ENCODE data around the gene ACTR8. TPM values are rescaled to one million over a fixed set of nuclear protein-coding genes. Genes with fewer than 3 reads are reported as not detected.

ACTR8 gene, protein sequence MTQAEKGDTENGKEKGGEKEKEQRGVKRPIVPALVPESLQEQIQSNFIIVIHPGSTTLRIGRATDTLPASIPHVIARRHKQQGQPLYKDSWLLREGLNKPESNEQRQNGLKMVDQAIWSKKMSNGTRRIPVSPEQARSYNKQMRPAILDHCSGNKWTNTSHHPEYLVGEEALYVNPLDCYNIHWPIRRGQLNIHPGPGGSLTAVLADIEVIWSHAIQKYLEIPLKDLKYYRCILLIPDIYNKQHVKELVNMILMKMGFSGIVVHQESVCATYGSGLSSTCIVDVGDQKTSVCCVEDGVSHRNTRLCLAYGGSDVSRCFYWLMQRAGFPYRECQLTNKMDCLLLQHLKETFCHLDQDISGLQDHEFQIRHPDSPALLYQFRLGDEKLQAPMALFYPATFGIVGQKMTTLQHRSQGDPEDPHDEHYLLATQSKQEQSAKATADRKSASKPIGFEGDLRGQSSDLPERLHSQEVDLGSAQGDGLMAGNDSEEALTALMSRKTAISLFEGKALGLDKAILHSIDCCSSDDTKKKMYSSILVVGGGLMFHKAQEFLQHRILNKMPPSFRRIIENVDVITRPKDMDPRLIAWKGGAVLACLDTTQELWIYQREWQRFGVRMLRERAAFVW
- total RNA-seq: 46.1 and 47.3 TPM in 2 replicates

DNA sequence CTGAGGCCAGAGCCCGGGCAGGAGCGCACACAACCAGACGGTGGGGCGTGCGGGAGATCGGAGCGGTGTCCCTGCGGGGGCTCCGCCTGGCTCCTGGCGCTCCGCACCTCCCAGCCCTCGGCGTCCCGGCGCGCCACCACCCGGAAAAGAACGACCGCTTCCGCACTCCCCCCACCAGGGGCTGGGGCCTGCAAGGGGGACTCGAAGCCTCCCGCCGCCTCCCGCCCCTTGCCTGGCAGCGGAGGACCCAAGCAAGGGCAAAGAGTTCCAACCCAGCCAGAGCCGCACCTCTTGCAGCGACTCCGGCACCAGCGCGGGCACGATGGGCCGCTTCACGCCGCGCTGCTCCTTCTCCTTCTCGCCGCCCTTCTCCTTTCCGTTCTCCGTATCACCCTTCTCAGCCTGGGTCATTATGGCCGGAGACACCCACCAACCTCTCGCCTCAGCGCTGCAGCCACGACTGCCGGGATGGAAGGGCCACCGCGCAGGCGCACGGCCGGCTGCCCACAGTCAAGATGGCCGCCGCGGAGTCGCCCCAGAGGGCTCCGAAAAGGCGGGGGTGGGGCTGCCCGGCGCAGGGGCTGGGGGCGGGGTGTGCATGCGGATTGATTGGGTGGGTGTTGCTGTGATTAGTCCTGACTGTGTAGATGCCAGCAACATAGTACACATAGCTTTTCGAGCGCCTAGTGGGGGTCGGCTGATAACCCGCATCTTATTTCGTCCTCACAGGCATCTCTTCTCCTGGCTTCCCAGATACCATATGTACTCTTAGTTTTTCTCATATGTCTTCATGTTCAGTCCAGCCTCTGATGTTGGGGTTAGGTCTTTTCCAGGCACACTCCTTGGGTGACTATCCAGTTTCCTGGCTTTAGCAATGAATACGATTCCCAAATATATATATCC lies at the start of gene ACTR8:
Gene ACTR8, minus strand, starts transcription at position 462 of the 903 bp plus-strand sequence. Its CDS starts 51 bp downstream, at position 411.
- intact Hi-C loops (cut with micrococcal nuclease): loop anchor here (1.0 to 10.0 kb wide), 3 partner anchors 9 to 1177 kb away; partner anchors contain the start of genes DCP1A, GLT8D1, SELENOK and SPCS1

DNA sequence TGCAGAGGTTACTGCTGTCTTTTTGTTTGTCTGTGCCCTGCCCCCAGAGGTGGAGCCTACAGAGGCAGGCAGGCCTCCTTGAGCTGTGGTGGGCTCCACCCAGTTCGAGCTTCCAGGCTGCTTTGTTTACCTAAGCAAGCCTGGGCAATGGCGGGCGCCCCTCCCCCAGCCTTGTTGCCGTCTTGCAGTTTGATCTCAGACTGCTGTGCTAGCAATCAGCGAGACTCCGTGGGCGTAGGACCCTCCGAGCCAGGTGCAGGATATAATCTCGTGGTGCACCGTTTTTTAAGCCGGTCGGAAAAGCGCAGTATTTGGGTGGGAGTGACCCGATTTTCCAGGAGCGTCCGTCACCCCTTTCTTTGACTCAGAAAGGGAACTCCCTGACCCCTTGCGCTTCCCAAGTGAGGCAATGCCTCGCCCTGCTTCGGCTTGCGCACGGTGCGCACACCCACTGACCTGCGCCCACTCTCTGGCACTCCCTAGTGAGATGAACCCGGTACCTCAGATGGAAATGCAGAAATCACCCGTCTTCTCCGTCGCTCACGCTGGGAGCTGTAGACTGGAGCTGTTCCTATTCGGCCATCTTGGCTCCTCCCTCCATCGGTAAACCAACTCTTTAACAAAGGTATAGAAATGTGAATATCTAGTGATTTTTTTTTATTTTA lies 45.4 kb upstream of the ACTR8 start:
- intact Hi-C loops (cut with micrococcal nuclease): loop anchor here (10.0 kb wide), 1 partner anchor 213 kb away; no protein-coding TSS in a partner anchor

DNA sequence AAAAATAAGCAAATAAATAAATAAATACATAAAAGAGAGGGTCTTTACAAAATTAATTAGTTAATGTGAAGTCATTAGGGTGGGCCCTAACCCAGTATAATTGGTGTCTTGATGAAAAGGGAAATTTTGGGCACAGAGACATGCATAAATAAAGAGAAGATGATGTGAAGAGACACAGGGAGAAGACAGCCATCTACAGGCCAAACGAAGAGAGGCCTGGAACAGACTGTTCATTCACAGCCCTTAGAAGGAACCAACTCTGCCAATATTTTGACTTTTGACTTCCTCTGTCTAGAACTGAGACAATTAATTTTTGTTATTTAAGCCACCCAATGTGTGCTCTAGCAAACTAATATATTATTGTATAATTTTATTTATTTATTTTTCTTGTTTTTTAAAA lies 39.3 kb upstream of the ACTR8 start:
- intact Hi-C loops (cut with micrococcal nuclease): loop anchor here (2.0 to 10.0 kb wide), 2 partner anchors 206 to 546 kb away; no protein-coding TSS in a partner anchor

DNA sequence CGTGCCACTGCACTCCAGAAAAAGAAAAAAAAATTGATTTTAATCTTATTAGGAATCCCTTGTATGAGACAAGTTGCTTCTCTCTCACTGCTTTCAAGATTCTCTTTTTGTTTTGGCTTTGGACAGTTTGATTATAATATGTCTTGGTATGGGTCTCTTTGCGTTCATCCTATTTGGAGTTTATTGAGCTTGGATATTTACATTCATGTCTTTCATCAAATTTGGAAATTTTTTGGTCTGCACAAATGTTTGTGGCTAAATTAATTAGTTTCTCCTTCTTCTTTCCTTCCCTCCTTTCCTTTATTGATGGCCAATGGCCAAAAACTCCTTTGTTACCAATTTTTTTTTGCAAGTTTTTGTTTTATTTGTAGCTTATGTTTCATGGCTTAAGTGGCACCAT lies 37.8 kb upstream of the ACTR8 start:
- intact Hi-C loops (cut with micrococcal nuclease): loop anchor here (2.0 to 10.0 kb wide), 3 partner anchors 205 to 545 kb away; no protein-coding TSS in a partner anchor

DNA sequence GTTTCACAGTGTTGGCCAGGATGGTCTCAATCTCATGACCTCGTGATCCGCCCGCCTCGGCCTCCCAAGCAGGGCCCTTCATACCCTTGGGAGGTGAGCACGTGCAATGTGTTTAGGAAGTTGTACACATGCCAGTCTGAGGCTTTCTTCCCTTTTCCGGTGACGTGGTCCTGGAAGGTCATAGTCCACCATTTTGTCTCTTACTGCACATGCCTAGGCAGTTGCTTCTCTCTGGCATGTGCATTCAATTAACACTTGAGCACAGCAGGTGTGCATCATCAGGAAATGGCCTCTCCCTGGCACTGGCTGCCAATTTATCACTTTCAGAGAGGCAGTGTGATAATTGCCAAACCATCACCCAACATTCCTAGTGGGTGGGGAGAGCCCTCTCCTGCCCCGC lies 31.4 kb upstream of the ACTR8 start:
- intact Hi-C loops (cut with micrococcal nuclease): no loop called here

DNA sequence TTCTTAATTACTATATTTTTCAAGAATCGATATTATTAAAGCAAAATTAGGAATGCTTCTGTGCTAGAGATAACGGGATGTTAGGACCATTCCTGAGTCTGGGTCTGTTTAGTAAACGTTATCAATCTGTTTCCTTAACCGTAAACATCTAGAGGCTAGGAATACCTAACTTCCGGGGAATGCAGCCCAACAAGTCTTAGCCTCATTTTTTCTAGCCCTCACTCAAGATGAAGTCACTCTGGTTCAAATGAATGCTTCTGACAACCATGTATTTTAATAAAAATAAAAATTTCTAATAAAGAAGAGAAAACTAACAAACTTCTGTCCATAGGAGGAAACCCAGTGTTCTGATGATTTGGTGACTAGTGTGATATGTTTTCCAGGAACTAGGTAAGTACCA lies 20.8 kb upstream of the ACTR8 start:
- intact Hi-C loops (cut with micrococcal nuclease): no loop called here

DNA sequence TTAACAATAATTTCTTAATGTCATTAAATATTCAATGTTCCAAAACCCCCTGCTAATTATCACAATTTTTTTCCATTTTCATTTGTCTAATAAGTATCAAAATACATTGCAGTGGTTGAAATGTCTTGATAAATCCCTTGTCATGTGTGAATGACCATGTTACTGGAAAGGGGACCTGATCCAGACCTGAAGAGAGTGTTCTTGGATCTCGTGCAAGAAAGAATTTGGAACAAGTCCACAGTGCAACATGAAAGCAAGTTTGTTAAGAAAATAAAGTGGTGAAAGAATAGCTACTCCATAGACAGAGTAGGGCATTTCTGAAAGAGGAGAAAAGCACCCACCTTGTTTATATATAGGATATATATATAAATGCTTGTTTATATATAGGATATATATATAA lies 20.1 kb upstream of the ACTR8 start:
- intact Hi-C loops (cut with micrococcal nuclease): no loop called here

DNA sequence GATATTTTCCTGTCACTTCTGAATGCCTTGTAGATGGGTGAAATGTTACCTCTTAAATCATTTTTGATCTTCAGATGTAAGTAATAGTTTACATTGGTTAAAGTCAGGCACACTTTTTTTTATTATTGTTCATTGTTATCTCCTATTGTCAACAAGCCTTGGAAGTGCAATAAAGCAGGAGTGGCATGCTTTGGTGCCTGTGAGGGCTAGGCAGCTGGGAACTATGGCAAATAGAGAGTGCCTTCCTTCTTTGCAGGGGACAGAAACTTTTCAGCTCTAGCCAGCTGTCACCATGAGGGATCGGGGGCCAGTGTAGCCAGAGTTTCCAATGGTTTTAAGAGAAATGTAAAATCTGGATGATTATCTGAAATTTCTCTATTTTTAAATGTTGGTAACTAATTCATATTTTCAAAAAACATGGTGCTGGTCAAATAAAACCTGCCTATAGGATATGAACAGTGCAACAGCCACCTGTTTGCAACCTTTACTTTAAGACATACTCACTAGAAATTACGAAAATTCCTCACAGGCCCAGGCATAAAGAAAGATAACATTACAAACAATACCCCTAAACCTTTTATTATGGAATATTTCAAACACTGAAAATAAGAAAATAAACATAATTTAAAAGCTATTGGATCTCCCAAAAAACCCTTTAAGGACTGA lies 18.8 kb upstream of the ACTR8 start:
- intact Hi-C loops (cut with micrococcal nuclease): no loop called here

DNA sequence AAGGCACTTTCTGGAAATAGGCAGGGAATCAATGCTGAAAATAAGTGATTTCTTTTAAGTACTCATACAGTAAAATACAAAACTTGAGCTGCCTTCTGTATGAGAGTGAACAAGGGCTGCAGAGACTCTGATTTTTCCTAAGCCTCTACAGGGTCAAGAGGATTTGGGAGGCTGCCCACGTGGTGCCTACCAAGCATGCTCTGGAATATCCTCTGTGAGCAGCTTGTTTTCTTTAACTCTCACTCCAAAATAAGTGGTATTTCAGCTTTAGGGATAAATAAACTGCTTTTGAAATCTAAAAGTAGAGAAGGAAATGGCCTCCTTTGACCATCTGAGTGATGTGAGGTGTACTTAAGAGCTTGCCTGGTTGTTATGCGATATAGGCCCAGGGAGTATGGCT lies 17.8 kb upstream of the ACTR8 start:
- intact Hi-C loops (cut with micrococcal nuclease): loop anchor here (10.0 kb wide), 1 partner anchor 855 kb away; the partner anchor contains the start of gene SFMBT1

DNA sequence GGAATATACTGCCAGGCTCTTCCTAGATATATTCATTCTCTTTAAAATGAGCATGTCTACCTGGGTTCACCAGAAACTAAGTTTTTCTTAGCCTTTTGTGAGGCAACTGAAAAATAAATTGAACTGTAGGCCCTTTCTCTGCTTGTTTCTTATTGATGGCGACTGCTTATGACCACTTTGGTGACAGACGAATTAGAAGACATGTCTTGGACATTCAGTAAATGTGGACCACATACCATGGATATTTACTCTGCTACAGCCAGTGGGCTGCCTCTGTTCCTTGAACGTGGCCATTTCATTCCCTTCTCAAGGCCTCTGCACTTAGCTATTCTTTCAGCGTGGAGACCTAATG lies 10.3 kb upstream of the ACTR8 start:
- intact Hi-C loops (cut with micrococcal nuclease): loop anchor here (2.0 to 10.0 kb wide), 3 partner anchors 13 to 995 kb away; partner anchors contain the start of genes SFMBT1 and STIMATE

DNA sequence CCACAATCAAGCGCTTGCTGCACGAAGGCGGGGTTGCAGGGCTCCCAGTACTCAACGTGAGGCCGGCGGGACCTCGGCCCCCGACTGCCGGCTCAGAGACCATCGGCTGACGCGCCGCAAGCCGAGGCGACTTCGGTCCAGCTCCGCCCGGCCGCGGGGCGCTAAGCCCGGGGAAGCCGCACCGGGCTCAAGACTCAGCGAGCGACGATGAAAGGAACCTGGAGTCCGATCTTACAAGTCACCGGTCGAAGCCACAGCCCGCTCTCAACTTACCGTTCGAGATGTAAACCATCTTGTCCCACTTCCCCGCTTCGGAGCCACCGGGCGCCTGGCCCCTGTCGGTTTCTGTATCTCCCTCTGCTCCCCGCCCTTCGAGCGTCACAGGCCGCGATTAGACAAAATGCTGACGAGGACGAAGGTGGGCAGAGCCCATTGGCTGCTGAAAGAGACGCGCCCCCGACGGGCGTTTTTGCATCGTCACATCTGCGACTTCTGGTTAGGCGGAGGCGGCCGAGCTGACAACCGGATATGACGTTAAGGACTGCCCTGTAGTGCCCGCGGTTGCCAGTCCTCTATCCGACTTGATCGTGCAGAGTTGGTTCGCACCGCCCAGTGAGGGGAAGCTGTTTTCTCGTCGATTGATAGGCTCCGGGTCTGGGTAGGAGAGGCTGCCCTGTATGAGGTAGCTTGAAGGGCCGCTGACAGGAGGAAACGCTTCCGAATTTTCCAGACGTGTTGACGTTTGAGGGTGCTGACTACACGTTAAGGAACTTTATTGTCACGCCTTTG lies 9.7 kb upstream of the ACTR8 start, which contains the start of gene SELENOK:
Gene SELENOK, minus strand, starts transcription at position 363 of the 789 bp plus-strand sequence.
- intact Hi-C loops (cut with micrococcal nuclease): loop anchor here (1.0 to 10.0 kb wide), 8 partner anchors 9 to 994 kb away; partner anchors contain the start of genes ACTR8, DCP1A, RFT1 and SFMBT1

DNA sequence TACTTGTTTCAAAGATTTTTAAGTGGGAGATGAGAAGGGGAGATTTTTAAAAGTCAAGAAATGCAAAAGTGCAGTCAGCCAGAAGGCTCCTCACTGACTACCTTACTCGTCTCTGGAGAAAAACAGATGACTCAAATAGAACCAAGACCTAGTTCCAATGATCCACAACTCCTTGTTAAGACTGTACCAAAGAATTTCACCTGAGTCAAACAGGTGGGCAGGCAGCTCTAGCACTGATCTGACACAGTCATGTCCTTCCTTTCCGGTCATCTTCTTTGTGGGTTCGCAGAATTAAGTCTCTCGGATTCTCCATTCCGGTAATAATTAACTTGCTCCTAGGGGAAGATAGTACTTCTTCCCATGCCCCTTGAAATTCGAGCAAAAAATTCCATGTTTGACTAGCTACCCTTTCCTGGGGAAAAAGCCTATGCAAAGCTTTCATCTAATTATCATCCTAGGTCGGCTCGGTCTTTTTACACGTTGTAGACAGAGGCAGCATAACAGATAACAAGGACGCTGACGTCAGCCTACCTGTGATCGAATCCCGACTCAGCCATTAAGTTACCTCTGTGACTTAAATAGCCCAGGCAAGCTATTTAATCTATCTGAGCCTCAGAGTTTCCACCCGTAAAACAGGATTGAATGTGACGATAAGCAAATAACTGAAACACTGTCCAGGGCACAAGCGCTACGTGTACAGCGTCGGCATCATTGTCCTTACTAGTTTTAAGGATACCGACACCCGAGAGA lies 8.9 kb upstream of the ACTR8 start:
- intact Hi-C loops (cut with micrococcal nuclease): loop anchor here (1.0 to 10.0 kb wide), 7 partner anchors 9 to 994 kb away; partner anchors contain the start of genes ACTR8, DCP1A, RFT1 and SFMBT1

DNA sequence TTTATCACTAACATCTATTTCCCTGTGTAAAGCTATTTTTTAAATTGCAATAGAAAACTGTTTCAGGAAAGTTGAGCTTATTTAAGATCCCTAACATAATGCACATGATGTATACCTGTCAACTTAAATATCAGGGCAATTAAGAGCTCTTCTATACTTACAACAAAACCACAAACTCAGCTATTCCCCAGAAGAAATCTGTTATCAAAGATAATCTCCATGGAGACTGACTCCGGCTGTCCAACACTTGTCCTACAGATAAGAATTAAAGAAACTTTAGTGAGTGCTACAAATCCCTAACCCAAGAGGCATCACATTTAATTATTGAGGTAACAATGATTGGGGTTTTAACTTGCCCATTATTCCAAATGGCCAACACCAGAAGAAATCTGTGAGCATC lies 6.3 kb upstream of the ACTR8 start:
- intact Hi-C loops (cut with micrococcal nuclease): loop anchor here (10.0 kb wide), 1 partner anchor 1183 kb away; the partner anchor contains the start of genes GLT8D1 and SPCS1

DNA sequence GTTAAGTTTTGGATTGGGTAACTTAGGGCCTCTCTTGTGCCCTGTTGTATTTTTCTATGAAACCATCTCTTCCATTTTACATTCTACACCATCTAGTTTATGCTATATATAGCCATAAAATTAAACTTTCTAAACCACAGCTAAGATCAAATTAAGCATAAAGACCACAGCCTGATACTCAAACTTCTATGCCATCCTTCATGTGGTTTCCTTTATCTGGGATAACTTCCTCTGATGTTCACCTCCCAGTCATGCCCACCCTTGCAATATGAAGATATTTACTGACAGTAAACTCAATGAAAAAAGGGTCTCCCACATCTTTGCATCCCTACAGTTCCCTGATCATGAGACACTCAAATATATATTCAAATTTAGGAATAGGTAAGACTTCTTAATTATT lies 5.5 kb upstream of the ACTR8 start:
- intact Hi-C loops (cut with micrococcal nuclease): loop anchor here (10.0 kb wide), 1 partner anchor 1183 kb away; the partner anchor contains the start of genes GLT8D1 and SPCS1

DNA sequence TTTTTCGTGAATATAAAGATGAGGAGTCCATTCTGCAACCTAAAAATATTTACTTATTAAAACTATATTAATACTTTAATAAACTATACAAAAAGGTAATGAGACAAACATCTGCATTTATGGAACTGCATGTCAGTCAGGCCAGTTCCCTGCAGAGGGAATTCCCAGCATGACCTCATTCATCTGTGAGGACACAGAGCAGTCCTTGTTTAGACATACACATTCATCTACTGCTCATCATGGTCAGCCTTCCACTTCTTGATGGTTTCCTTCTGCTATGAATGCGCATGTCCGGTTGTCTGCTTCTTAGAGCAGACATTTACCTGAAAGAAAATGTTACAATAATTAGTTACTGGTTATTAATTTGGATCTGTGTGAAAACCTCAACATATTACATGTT lies 3.3 kb upstream of the ACTR8 start:
- intact Hi-C loops (cut with micrococcal nuclease): loop anchor here (10.0 kb wide), 1 partner anchor 1180 kb away; the partner anchor contains the start of genes GLT8D1 and SPCS1

DNA sequence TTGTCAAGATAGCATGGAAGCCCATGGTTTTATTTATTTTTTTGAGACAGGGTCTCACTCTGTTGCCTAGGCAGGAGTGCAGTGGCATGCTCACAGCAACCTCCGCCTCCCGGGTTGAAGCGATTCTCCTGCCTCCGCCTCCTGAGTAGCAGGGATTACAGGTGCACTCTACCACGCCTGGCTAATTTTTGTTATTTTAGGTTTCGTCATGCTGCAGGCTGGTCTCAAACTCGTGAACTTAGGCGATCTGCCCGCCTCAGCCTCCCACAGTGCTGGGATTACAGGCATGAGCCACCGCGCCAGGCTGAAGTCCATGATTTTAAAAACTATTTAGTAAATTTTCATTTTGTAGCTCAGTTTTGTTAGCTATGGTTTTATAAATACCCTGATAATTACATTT lies 2.7 kb upstream of the ACTR8 start:
- intact Hi-C loops (cut with micrococcal nuclease): loop anchor here (10.0 kb wide), 1 partner anchor 1180 kb away; the partner anchor contains the start of genes GLT8D1 and SPCS1

DNA sequence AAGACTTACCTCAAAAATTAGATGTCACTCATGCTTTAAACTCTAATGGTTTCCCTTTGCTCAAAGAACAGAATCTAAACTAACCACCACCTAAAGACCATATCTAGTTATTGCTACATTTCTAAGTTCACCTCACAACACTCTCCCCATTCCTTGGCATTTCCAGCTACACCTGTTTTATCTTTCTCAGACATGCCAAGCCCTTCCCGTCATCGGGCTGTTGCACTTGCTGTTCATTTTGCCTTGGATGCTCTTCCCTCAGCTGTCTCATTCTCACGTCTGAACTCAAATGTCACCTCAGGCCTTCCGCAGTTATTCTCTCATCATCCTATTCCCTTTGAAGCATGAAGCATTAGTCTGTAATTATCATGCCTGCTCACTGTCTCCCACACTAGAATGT lies 1.1 kb upstream of the ACTR8 start:
- intact Hi-C loops (cut with micrococcal nuclease): loop anchor here (10.0 kb wide), 1 partner anchor 1178 kb away; the partner anchor contains the start of genes GLT8D1 and SPCS1

All from T-helper 1 cell treated with Interleukin-12 subunit alpha and Interleukin-12 subunit beta and Interleukin-4 antibody, amounts not matched to agents 30 ng/mL and 1 ng/mL, for 36 hours (primary cell).